Measurements from ENCODE around the gene ALOX12B.

ALOX12B gene

DNA sequence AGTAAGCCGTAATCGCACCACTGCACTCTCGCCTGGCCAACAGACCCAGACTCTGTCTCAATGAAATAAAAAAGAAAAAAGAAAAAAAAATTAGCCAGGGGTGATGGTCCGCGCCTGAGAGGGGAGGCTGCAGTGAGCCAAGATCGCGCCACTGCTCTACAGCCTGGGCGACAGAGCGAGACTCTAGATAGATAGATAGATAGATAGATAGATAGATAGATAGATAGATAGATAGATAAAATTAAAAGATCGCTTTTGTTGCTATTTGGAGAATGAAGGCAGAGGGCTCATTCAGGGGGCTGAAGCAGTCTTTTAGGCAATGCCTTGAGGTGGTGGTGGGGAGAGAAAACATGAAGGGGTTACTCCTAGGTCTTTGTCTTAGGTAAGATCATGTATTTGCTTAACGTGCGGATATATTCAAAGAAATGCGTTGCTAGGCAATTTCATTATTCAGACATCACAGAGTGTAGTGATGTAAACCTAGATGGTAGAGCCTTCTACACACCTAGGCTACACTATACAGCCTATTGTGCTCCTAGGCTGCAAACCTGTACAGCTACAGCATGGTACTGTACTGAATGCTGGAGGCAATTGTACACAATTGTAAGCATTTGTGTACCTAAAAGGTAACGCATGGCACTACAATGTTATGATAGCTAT, 40.7 kb upstream of the ALOX12B start:
- no peak for DNase-seq (ENCODE audit: low spot score)
- H3K27me3 ChIP-seq (ENCODE audit: insufficient read depth, poor library complexity, severe bottlenecking), result no peaks in the 10 kb centered on the region
- no peak for ATAC-seq (ENCODE audit: low read depth)

DNA sequence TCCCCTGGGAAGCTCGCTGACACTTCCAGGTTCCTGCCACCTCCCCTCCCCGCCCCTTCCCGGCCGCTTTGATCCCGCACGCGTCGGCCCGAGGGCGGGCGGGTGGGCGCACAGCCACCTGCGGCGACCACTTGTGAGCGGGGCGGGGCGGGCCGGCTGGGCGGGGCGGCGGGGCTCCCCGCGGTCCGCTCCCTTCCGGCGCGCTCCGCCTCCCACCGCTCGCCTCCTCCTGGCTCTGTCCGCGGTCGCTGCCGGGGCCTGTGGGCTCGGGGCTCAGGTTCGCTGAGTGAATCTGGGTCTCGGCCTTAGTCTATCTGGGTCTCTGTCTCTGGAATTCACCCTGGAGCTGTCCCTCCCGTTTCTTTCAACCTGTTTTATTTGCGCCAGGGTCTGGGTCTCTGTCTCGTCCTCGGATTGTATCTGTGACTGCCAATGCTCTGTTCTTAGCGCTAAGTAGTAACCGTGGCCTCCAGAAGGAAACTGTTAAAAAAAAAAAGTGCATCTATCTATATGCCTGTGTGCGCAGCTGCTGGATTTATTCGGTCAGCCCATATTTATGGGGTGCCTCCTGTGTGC, 39.1 kb upstream of the ALOX12B start:
- H3K4me3 ChIP-seq (ENCODE audit: severe bottlenecking), result peak overlapping the region; percentile 46
- TF ChIP-seq, protein P1, sequence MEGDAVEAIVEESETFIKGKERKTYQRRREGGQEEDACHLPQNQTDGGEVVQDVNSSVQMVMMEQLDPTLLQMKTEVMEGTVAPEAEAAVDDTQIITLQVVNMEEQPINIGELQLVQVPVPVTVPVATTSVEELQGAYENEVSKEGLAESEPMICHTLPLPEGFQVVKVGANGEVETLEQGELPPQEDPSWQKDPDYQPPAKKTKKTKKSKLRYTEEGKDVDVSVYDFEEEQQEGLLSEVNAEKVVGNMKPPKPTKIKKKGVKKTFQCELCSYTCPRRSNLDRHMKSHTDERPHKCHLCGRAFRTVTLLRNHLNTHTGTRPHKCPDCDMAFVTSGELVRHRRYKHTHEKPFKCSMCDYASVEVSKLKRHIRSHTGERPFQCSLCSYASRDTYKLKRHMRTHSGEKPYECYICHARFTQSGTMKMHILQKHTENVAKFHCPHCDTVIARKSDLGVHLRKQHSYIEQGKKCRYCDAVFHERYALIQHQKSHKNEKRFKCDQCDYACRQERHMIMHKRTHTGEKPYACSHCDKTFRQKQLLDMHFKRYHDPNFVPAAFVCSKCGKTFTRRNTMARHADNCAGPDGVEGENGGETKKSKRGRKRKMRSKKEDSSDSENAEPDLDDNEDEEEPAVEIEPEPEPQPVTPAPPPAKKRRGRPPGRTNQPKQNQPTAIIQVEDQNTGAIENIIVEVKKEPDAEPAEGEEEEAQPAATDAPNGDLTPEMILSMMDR (IDR thresholded peaks at IDR 0.05; ENCODE audit: poor library complexity, severe bottlenecking), result no peak
- H3K36me3 ChIP-seq (ENCODE audit: low read depth), result no peaks in the 10 kb centered on the region
- H3K27ac ChIP-seq (ENCODE audit: poor library complexity, severe bottlenecking), result peak overlapping the region; percentile 36
- ATAC-seq (ENCODE audit: low read depth) (peak; percentile 27), DNase-seq (ENCODE audit: low spot score) (no peak)
- no peaks in the 10 kb centered on the region for H3K9me3 ChIP-seq (ENCODE audit: severe bottlenecking)
- H3K4me1 ChIP-seq (ENCODE audit: insufficient read depth, poor library complexity, severe bottlenecking), result peaks cover 5% of the 10 kb centered on the region
- H3K27me3 ChIP-seq (ENCODE audit: insufficient read depth, poor library complexity, severe bottlenecking), result no peaks in the 10 kb centered on the region

More for the DNA sequence above, 40.7 kb upstream of the ALOX12B start:
- TF ChIP-seq, protein P1 (IDR thresholded peaks at IDR 0.05; ENCODE audit: poor library complexity, severe bottlenecking), result no peak
- H3K4me1 ChIP-seq (ENCODE audit: insufficient read depth, poor library complexity, severe bottlenecking), result peaks cover 5% of the 10 kb centered on the region
- H3K4me3 ChIP-seq (ENCODE audit: severe bottlenecking), result no peak overlapping the region
- H3K36me3 ChIP-seq (ENCODE audit: low read depth), result no peaks in the 10 kb centered on the region
- H3K27ac ChIP-seq (ENCODE audit: poor library complexity, severe bottlenecking), result no peak overlapping the region
- H3K9me3 ChIP-seq (ENCODE audit: severe bottlenecking), result no peaks in the 10 kb centered on the region

DNA sequence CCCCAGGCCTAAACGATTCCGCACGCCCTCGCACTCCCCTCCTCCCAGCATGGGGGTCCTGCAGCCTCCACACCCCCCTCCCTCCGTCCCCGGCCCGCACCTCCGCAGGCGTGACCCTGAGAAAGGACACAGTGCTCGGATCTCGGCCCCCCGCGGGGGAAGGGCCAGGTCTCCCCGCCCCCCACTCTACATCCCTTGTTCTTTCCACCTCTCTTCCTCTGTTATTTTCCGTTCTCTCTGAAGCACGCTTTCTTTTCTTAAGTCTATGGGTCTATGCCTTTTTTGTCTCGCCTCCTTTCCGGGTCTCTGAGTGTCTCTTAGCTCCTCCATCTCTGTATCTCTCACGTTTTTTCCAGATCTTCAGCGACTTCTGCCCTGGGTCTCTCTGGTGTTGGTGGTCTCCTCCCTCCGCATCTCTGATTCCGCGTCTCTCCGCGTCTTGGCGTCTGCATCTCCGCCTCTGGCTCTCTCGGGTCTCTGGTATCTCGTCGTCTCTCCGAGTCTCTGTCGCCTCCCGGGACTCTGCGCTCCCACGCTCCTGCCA, 38.5 kb upstream of the ALOX12B start:
- Histone ChIP-seq H3K27me3 (ENCODE audit: insufficient read depth, poor library complexity, severe bottlenecking) (no peaks in the 10 kb centered on the region), H3K9me3 (ENCODE audit: severe bottlenecking) (no peaks in the 10 kb centered on the region), H3K4me3 (ENCODE audit: severe bottlenecking) (peak overlapping the region; percentile 46), H3K4me1 (ENCODE audit: insufficient read depth, poor library complexity, severe bottlenecking) (peaks cover 5% of the 10 kb centered on the region), H3K36me3 (ENCODE audit: low read depth) (no peaks in the 10 kb centered on the region), H3K27ac (ENCODE audit: poor library complexity, severe bottlenecking) (peak overlapping the region; percentile 36)
- DNase-seq (ENCODE audit: low spot score) (no peak), ATAC-seq (ENCODE audit: low read depth) (no peak)
- TF ChIP-seq, protein P1 (IDR thresholded peaks at IDR 0.05; ENCODE audit: poor library complexity, severe bottlenecking), result no peak

DNA sequence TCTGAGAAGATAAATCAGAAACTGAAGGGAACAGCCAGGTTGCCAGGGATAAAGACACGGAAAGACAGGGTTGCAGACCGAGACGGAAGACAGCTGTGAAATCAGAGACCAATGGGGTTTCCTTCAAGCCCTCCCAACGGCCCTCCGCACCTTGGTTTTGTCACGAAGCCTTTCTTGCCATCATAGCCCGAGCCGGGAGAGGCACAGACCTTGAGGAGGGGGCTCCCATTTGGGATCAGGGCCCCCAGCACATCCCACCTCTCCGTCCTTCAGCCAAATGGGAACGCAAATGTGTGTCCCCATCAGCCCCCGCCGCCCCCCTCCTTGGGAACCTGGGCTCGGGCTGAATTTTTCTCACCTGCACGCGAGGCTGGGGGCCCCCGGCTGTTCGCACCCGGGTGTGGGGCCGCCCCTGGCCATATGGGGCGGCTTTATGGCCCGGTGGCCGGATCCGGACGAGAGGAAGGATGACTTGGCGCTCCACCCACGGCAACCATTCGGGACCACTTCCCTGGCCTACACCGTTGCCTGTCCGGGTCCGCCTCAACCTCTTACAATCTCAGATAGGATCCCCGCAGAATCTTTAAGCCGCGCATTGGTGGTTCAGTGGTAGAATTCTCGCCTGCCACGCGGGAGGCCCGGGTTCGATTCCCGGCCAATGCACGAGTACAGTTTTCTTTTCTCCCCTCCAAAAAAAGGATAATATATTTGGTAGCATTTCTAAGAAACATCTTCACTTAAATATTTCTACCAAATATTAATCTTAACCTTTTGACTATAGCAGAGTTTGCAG, 37.8 kb upstream of the ALOX12B start:
- TF ChIP-seq, protein P1 (IDR thresholded peaks at IDR 0.05; ENCODE audit: poor library complexity, severe bottlenecking), result no peak
- Histone ChIP-seq H3K9me3 (ENCODE audit: severe bottlenecking) (no peaks in the 10 kb centered on the region), H3K4me3 (ENCODE audit: severe bottlenecking) (peak overlapping the region; percentile 46), H3K27me3 (ENCODE audit: insufficient read depth, poor library complexity, severe bottlenecking) (no peaks in the 10 kb centered on the region), H3K27ac (ENCODE audit: poor library complexity, severe bottlenecking) (peak overlapping the region; percentile 57), H3K36me3 (ENCODE audit: low read depth) (no peaks in the 10 kb centered on the region), H3K4me1 (ENCODE audit: insufficient read depth, poor library complexity, severe bottlenecking) (peaks cover 5% of the 10 kb centered on the region)
- no peak; the same call in 2 of the 3 replicates for ATAC-seq (ENCODE audit: low read depth)
- no peak for DNase-seq (ENCODE audit: low spot score)
